ENCODE measurements around the gene EEFSEC. TPM values are rescaled to one million over a fixed set of nuclear protein-coding genes. Genes with fewer than 3 reads are reported as not detected.

Gene EEFSEC
- total RNA-seq, 1 donor from 2014 or later, result 15.3 TPM

DNA sequence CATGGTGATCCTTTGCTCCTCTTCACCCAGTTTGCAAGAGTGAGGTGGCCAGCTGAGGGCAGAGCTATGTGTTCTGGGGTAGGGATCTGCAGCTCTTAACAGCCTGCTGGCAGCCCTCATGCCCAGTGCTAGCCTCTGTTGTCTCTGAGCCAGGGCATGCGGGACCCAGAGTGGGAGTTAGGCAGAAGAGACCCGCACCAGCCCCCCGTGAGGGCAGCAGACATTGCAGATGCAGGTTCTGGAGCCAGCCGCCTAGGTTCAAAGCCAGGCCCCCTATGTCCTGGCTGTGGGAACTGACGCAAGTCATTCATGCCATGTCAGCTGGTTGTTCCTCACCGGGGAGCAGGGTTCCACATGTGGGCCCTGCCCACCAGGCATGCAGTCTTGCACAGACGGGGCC, 238.7 kb downstream of the EEFSEC start:
- Histone ChIP-seq H3K27me3 (no peaks in the 10 kb centered on the region), H3K9me3 (no peaks in the 10 kb centered on the region), H3K4me3 (no peak overlapping the region), H3K4me1 (no peaks in the 10 kb centered on the region), H3K27ac (no peak overlapping the region), H3K36me3 (no peaks in the 10 kb centered on the region)
- ATAC-seq (no peak), DNase-seq (no peak)
- intact Hi-C loops (cut with DNase I), result no loop called here
- TF ChIP-seq, protein P1, sequence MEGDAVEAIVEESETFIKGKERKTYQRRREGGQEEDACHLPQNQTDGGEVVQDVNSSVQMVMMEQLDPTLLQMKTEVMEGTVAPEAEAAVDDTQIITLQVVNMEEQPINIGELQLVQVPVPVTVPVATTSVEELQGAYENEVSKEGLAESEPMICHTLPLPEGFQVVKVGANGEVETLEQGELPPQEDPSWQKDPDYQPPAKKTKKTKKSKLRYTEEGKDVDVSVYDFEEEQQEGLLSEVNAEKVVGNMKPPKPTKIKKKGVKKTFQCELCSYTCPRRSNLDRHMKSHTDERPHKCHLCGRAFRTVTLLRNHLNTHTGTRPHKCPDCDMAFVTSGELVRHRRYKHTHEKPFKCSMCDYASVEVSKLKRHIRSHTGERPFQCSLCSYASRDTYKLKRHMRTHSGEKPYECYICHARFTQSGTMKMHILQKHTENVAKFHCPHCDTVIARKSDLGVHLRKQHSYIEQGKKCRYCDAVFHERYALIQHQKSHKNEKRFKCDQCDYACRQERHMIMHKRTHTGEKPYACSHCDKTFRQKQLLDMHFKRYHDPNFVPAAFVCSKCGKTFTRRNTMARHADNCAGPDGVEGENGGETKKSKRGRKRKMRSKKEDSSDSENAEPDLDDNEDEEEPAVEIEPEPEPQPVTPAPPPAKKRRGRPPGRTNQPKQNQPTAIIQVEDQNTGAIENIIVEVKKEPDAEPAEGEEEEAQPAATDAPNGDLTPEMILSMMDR (IDR thresholded peaks at IDR 0.05), result no peak

DNA sequence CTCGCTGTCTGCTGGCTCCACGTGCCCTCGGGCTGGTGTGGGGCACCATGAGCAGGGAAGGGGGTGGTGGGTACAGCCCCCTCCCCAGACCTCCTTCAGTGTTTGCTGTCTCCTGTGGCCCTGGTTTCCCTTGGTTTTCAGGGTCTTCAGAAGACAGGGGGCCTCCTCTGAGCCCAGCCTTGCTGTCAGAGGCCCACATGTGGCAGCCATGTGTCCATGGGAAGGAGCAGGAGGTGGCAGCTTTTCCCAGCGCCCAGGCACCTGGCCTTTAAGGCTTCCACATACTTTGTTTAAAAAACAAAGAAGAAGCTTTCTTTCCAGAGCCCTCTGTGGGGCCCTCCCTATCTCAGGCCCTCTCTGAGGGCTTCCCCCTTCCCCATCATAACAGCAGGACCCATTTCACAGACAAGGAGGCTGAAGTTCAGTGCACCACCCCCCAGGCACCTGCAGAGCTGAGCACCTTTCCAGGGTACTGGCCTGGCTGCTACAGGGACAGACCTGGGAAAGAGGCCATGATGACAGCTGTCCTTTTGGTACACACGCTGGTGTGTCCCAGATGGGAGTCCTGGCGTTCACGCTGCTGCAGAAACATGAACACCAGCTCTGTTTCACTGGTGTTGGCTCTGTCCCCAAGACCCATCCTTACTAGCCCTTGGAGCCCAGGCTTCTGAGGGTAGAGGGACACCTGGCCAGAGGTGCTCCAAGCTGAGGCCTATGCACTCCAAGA, 239.7 kb downstream of the EEFSEC start:
- H3K27ac ChIP-seq, result no peak overlapping the region
- H3K4me1 ChIP-seq, result no peaks in the 10 kb centered on the region
- intact Hi-C loops (cut with DNase I), result no loop called here
- TF ChIP-seq, protein P1 (IDR thresholded peaks at IDR 0.05), result no peak
- no peak overlapping the region for H3K4me3 ChIP-seq
- no peak for DNase-seq
- no peaks in the 10 kb centered on the region for H3K27me3 ChIP-seq
- ATAC-seq, result no peak
- H3K9me3 ChIP-seq, result no peaks in the 10 kb centered on the region
- no peaks in the 10 kb centered on the region for H3K36me3 ChIP-seq

GRCh38 chr3:128394033-128394432, 240.8 kb downstream of the EEFSEC start:
- Histone ChIP-seq H3K4me3 (no peak overlapping the region), H3K36me3 (no peaks in the 10 kb centered on the region), H3K27ac (no peak overlapping the region), H3K4me1 (no peaks in the 10 kb centered on the region), H3K27me3 (no peaks in the 10 kb centered on the region), H3K9me3 (no peaks in the 10 kb centered on the region)
- DNase-seq, result no peak
- intact Hi-C loops (cut with DNase I), result no loop called here
- TF ChIP-seq, protein P1 (IDR thresholded peaks at IDR 0.05), result no peak
- no peak for ATAC-seq

GRCh38 chr3:128395046-128395445, 241.8 kb downstream of the EEFSEC start:
- Histone ChIP-seq H3K4me1 (no peaks in the 10 kb centered on the region), H3K27ac (no peak overlapping the region), H3K9me3 (no peaks in the 10 kb centered on the region), H3K27me3 (no peaks in the 10 kb centered on the region), H3K36me3 (no peaks in the 10 kb centered on the region), H3K4me3 (no peak overlapping the region)
- DNase-seq (no peak), ATAC-seq (no peak)
- intact Hi-C loops (cut with DNase I), result no loop called here
- TF ChIP-seq, protein P1 (IDR thresholded peaks at IDR 0.05), result no peak

DNA sequence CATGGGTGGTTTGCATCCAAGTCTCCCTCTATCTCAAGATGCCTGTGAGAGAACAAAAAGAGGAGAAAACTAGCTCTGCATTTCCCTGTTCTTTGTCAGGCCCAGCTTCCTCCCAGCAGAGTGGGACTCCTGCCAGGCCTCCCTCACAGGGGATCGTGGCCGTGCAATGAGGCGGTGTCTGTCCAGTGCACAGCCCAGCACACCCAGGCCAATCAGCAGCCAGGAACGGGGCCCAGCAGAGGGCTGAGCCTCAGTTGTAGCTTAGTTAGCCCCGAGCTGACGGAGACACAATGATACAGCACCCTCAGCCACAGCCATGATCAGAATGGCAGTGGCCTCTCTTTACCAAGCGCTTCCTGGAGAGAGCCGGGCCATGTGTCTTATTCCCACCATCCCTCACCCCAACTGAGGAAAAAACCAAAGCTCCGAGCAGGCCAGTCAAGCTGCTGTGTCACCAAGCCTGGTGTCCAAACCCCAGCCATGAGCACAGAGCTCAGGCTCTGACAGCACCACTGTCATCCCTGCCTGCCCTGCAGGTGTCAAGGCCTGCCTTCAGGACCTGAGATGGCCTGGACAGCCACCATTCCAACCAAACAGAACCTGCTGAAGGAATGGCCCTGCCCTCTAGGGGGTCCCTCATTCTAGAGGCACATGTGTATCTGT, 242.3 kb downstream of the EEFSEC start:
- ATAC-seq, result no peak

More for the DNA sequence above, 242.3 kb downstream of the EEFSEC start:
- Histone ChIP-seq H3K4me3 (no peak overlapping the region), H3K36me3 (no peaks in the 10 kb centered on the region), H3K4me1 (no peaks in the 10 kb centered on the region), H3K27me3 (no peaks in the 10 kb centered on the region), H3K9me3 (no peaks in the 10 kb centered on the region), H3K27ac (no peak overlapping the region)
- no peak for DNase-seq
- intact Hi-C loops (cut with DNase I), result no loop called here
- TF ChIP-seq, protein P1 (IDR thresholded peaks at IDR 0.05), result no peak

All from upper lobe of right lung (tissue), 1 donor.